Stimulated activated CD4-positive, alpha-beta T cell treated with anti-CD3 and anti-CD28 coated beads, Interleukin-15, amount 100 ng/mL, for 48 hours (primary cell): Measurements from ENCODE around the gene RIPK1.
"Not testable (repeated sequence)": the region's sequence is repeated elsewhere in the genome, so short reads cannot be mapped to it uniquely, and the experiment has no call there.

ENCODE experiments used
- DNase-seq, 2 donors: peaks; one replicate each; pipeline ENCODE4 v3.0.0-alpha.2; 2020; ENCODE audit warnings: low read depth in 2 of 2

RIPK1 gene

DNA sequence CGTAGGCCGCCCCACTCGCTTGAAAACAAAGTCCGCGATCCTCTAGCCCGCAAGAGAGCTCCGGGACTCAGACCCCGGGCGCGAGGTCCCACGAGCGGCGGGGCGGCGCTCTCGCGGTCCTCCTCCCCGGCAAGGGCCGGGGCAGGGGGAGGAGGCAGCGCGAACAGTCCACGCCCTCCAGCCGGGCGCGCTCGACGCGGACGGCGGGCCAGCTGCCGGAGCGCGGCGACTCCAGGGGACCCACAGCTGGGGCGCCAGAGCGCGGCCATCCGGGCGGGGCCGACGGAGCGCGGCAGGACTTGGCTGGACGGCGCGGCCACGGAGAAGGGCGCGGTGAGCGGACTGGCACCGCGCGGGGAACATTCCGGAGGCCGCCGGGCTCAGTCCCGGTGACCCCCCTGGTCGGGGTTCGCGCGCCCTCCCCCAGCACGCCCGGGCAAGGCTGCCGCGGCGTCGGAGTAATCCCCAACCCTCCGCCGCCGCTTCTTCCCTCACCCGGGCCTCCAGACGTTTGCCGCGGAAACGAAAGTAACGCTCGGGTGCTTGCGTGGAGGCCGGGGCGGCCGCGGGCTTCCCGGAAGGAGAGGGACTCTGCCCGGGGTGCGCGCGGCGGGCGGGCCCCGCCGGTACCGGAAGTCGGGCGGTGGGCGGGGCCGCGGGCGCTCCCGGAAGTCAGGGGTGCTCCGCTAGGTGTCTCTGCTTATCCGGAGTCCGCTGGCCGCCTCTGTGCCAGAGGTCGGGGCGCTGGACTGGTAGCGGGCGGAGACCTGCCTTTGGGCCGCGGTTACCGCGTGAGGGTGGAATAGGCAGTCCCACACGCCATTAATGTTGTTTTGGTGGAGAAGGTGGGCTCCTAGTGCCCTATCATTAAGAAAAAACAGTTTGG lies at the start of gene RIPK1:
TSS of gene RIPK1 (plus strand) at position 166 of the 886 bp plus-strand sequence. CDS start 8,330 bp downstream, outside the sequence.
- DNase-seq, result peak; percentile 91

DNA sequence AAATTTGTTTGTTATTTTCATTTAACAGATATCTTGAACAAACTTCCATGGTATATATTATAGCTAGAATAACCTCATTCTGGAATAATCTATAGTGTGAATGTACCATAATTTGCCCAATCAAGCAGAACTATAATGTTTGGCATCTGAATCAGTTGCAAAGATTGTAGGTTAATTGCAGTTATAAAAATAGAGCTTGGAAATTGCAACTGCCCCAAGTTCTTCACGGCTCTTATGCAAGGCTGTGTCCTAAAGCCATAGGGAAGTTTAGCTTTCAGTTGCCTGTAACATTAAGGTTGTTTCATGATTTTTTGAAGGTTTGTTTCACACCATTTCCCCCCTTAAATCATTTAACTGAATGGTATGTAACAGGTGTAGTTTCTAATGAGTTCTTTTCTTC lies 49.2 kb upstream of the RIPK1 start:
- no peak for DNase-seq

DNA sequence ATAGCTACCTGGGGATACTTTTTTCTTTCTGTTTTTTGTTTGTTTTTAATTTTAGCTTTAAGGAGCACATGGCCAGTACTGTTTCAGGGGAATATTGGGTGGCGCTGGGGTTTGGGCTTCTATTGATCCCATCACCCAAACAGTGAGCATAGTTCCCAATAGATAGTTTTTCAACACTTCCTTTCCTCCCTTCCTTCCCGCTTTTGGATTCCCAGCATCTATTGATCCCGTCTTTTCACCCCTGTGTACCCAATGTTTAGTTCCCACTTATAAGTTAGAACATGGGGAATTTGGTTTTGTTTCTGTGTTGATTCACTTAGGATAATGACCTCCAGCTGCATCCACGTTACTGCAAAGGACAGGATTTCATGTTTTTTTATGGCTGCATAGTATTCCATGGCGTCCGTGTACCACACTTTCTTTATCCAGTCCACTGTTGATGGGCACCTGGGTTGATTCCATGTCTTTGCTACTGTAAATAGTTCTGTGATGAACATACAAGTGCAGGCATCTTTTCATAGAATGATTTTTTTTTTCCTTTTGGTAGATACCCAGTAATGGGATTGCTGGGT lies 48.5 kb upstream of the RIPK1 start:
- DNase-seq, result no peak

DNA sequence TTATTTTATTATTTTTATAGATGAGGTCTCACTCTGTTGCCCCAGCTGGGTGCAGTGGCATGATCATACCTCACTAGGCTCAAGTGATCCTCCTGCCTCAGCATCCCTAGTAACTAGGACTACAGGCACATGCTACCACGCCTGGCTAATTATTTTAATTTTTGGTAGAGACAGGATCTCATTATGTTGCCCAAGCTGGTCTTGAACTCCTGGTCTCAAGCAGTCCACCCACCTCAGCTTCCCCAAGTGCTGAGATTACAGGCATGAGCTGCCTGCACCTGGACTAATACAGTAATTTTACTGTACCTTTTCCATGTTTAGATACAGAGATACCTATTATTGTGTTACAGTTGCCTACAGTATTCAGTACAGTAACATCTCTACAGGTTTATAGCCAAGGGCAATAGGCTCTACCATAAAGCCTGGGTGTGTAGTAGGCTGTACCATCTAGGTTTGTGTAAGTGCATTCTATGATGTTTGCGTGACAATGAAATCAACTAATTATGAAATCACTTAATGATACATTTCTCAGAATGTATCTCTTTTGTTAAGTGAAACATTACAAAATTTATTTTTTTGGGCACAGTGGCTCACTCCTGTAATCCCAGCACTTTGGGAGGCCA lies 47.2 kb upstream of the RIPK1 start:
- DNase-seq, result not testable (repeated sequence)

DNA sequence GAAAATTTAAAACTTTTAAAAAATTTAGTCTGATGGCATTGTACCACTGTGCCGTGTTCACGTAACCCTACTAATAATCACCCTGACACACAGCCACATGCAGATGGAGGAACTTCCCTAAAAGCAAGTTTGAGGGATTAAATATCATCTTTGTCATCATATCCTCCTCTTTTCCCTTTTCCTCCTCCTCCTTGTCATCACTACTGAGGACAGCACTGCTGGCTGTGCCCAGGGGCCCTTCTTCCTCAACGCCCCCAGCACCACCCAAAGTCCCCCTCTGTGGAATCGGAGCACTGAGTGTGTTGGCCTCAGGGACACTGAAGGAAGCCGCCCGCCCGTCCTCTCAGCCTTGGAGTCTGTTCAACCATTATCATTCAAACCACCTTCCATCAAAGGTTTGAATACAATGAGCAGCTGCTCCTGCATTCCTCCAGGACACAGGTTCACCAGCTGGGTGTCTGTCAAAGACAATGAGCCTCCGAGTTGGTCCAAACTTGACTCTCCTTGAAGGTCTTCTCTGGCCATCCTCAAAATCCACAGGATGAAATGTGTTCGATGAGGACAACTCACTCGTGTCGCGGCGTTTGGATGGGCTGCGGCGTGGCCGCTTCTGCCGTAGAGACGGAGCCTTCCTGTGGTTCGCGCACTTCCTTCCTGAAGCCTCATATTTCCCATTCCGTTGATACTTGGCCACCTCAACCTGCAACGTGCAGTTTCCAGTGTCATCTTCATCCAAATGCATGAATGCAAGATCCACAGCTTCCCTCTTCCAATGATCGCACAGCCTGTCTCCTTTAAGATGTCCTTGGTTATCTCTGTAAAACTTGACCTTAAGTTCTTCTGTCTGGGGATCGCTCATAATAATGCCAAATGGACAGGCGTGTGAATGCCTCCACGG lies 45.3 kb upstream of the RIPK1 start:
- DNase-seq, result no peak

DNA sequence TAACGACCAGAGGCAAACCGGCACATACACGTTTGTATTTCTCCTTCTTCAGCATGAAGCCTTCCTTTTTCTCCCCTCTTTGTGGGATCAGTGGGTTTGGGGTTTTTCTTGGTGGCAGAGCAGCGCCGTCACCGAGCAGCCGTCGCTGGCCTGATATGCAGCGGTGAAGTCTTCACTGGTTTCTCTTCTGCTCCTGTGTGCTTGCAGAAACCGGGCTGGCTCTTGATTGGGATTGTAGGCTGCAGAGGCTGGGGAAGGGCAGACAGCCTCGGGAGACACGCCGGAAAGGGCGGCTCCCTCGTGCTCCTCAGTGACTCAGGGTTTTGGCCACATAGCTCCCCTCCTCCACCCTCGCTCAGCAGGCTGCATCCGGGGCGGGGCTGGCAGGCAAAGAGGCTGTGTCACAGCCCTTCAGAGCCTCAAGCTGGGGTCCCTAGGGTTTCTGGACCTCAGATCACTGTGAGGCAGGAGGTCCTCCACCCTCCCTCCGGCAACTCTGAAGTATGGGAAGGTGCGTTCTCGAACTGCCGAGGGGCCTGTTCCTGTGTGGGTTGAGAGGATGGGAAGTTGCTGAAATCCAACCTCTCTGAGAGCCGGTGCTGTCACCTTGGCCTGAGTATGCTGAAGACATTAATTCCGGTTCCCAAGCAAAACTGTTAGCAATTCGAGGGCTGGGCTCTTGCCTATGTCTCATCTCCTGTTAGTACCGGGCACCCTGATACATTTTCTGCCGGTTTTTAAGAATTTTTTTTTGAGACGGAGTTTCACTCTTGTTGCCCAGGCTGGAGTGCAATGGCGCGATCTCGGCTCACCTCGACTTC lies 44.4 kb upstream of the RIPK1 start:
- peak; percentile 86 to 87 for DNase-seq

DNA sequence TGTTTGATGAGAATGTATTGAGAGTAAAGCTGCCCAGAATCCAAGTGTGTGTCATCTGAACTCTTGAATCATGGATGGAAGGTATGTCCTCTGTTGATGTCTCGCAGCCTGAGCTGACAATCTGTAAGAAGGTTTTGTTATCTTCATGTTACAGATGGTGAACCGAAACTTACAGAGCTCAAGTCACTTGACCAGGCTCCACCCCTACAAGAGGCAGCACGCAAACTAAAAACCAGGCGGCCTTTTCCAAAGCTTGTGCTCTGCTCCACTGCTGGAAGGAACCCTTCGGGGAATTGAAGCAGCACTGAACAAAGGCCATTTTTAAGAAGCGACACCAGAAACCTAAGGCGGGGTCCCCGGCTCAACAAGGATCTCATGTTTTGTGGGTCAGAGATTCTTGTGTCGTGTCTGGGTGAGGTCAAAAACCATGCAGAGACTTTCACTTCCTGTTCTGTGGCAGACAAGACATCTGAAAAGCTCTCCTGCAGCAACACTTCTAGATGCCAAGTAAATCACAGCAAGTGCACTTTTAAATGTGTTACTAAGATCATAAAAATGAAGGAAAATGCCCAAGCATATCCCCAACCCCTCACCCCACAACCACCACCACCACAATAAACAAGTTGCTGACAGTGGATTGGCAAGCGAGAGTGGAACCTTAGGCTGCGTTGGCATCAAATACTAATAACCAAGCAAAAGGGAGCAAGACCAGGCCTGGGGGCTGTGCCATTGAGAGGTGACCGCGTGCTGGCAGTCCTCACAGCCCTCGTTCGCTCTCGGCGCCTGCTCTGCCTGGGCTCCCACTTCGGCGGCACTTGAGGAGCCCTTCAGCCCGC lies 41.3 kb upstream of the RIPK1 start:
- no peak for DNase-seq

DNA sequence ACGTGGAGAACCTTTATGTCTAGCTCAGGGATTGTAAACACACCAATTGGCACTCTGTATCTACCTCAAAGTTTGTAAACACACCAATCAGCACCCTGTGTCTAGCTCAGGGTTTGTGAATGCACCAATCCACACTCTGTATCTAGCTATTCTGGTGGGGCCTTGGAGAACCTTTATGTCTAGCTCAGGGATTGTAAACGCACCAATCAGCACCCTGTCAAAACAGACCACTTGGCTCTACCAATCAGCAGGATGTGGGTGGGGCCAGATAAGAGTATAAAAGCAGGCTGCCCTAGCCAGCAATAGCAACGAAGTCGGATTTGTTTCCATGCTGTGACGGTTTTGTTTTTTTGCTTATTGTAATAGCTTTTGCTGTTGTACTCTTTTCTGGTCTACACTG lies 40.1 kb upstream of the RIPK1 start:
- not testable (repeated sequence) for DNase-seq

DNA sequence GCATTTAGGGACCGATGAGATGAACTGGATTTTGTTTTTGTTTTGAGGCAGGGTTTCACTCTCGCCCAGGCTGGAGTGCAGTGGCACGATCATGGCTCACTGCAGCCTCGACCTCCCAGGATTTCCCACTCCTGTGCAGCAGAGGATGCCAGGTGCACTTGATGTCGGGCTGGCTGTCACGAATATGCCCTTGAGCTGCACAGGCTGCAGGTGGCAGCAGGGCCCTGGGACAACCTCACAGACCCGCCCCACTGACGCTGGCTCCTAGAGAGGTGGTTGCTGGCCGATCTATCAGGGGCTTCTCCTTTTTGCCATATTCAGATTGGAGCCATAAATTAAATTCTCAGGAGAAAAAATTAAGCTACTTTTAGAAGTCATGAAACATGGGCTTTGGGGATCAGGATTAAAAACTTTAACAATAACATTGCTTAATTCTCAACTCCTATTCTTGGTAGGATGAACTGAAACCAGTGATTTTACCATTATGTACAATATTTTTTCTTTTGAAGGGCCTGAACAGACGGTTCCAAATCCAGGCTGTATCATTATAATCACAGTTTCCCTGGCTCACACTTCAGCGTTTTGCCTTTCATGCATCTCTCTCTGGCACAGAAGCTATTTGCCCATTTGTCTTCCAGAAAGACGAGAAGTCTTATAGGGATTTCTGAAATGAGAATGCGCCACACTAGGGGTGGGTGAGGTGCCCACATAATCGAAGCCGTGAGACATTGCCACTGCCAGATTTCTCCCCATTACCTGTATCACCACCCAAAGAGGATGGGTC lies 36.2 kb upstream of the RIPK1 start:
- DNase-seq, result no peak

DNA sequence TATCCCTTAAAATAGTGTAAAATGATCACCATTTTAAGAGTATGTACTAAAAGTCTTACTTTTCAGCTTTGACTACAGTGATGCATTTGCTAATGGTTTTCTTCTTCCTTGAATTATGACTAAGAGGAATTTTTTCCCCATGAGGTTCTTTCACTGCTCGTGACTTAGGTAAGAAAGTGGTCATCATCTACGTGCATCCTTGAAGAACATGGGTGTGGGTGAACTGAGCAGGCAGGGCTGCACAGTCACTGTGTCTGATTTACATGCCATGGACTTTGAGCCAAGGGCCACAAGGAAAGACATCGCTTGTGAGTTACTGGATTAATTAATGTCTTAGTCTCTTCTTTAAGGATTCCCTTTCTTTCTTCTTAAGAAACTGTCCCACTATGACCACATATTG lies 35.3 kb upstream of the RIPK1 start:
- no peak for DNase-seq

DNA sequence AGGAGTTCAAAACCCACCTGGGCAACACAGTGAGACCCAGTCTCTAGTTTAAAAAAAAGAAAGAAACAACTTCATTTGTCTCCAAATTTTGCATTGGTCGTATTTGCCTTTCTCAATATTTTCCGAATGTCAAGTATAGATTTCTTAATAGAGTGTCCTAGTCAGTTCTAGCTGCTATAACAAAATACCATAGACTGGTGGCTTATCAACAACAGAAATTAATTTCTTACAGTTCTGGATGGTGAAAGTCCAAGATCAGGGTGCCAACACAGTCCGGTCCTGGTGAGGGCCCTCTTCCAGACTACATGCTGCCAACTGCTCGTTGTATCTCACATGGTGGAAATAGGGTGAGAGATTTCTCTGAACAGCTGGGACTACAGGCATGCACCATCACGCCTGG lies 34.6 kb upstream of the RIPK1 start:
- DNase-seq, result no peak

DNA sequence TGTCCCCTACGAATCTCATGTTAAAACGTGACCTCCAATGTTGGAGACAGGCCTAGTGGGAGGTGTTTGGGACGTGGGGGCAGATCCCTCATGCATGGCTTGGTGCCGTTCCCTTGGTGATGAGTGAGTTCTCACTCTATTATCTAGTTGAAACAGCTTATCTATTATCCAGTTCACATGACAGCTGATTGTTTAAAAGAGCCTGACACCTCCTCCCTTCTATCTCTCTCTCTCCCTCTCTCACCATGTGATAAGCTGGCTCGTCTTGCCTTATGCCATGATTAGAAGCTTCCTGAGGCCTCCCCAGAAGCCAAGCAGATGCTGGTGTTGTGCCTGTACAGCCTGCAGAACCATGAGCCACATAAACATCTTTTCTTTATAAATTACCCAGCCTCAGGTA lies 32.9 kb upstream of the RIPK1 start:
- no peak for DNase-seq

DNA sequence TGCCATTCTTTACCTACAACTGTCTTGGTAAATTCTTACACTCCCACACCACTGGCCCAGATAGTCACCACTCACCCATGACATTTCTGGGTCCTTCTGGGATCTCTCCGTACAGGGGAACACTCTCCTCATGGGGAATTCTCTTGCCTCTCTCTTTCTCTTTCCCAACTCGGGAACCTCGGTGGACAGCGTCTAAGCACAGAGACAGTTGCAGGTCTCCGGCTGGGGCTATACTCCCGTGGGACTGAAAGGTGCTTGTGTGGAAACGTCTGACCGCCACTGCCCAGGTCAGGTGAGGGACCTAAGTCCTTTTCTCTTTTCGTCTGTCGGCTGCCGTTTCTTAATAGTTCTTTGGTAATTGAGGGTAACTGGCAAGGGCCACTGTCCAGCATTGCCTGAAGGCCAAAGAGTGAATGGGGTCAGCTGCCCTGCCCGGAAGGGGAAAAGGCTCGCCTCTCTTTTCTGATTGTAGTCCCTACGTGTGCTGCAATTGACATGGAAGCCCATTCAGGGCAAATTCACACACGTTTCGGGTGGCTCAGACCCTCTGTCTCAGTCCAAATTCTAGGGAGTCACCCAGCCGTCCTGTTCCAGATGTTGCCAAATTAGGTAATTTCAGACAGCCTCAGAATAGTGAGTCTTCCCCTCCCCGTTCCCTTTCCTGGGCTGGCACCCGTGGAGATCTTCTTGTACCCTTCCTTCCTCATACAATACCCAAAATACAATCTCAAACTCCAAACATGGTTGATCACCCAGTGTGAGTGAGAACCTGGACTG lies 31.2 kb upstream of the RIPK1 start:
- no peak for DNase-seq

DNA sequence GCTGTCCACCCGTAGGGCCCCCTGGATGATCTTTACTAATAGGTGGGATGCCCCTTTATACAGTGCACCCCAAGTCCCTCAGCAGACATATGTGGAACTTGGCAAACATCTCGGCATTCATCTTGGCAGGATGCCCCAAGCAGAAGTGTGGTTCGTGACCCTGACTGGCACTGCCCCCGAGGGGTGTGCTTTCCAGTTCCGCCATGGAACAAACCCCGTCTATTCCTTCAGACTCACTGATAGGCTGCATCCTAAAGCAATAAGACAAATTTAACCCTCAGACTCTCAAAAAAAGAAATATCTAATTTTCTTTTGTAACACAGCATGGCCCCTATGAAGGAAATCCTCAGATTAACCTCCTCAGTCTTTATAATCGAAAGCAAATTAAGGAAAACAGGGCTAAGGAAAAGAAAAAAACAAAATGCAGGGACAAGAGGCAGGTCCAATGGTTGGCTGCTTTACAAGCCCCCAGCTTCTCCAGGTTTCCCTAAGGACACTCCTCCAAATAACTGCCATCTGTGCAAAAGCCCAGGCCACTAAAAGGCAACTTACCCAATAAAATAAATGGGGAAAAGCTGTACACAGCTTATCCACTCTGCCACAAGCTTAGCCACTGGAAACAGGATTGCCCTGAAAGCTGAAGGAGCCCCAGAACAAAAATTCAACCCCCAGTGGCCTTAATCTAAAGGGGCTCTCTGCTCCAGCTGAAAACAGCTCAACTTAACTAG lies 30.5 kb upstream of the RIPK1 start:
- no peak for DNase-seq

DNA sequence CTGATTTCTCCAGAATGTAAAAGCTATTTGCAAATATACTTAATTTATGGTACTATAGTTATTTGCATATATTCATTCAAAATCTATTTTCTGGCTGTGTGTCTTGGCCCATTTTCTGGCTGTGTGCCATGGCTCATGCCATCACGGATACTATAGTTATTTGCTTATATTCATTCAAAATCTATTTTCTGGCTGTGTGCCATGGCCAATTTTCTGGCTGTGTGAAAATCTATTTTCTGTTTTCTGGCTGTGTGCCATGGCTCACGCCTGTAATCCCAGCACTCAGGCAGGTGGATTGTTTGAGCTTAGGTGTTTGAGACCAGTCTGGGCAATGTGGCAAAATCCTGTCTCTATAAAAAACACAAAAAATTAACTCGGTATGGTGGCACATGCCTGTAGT lies 28.9 kb upstream of the RIPK1 start:
- no peak for DNase-seq

DNA sequence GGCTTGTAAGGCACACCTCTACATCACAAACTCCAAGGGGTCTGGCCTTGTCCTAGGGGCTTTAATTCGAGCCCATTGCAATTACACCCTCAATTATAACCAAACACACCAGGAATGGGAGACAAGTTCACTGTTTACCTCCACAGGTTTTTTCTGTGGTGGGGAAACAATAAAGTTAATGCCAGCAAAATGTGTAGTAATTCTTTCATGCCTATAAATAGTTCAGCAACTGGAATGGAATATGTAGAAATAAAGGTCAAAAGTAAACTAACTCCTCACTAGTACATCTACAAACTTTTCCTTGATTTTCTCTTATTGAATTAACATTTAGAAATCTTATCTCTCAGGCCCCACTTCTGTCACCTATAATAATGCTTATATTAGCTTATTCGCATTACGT lies 27.1 kb upstream of the RIPK1 start:
- DNase-seq, result no peak

DNA sequence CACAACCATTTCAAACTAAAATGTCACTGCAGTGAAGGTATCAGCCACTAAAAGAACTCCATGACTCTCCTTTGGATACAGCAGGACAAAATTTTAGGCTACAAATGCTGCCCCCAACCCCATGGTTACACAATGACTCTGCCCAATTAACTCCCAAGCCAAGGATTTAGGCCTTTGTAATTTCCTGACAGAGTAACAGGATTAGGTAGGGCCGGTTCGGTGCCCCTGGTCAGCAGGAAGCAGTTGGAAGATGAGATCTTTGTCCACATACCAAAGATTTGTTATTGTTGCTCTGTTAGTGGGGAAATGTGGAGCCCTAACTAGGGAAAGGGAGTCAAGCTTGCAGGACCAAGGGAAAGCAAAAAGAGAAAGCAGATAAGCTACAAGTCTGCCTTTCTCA lies 26.7 kb upstream of the RIPK1 start:
- no peak for DNase-seq

DNA sequence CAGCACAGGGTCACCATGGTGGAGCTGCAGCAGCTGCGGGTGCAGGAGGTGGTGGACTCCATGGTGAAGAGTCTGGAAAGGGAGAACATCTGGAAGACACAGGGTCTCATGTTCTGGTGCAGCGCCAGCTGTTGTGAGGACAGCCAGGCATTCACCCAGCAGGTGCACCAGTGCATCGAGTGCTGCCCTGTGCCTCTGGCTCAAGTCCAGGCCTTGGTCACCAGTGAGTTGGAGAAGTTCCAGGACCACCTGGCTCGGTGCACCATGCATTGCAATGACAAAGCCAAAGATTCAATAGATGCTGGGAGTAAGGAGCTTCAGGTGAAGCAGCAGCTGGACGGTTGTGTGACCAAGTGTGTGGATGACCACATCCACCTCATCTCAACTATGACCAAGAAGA lies 22.9 kb upstream of the RIPK1 start:
- no peak for DNase-seq
